Measurements from ENCODE around the gene MEGF6. TPM values are rescaled to one million over a fixed set of nuclear protein-coding genes. Genes with fewer than 3 reads are reported as not detected.

Gene MEGF6
- total and polyA plus RNA-seq, 2 donors (not counting 1 experiment from before 2014, with no cell fraction given), result 43.2 to 77.3 TPM

DNA sequence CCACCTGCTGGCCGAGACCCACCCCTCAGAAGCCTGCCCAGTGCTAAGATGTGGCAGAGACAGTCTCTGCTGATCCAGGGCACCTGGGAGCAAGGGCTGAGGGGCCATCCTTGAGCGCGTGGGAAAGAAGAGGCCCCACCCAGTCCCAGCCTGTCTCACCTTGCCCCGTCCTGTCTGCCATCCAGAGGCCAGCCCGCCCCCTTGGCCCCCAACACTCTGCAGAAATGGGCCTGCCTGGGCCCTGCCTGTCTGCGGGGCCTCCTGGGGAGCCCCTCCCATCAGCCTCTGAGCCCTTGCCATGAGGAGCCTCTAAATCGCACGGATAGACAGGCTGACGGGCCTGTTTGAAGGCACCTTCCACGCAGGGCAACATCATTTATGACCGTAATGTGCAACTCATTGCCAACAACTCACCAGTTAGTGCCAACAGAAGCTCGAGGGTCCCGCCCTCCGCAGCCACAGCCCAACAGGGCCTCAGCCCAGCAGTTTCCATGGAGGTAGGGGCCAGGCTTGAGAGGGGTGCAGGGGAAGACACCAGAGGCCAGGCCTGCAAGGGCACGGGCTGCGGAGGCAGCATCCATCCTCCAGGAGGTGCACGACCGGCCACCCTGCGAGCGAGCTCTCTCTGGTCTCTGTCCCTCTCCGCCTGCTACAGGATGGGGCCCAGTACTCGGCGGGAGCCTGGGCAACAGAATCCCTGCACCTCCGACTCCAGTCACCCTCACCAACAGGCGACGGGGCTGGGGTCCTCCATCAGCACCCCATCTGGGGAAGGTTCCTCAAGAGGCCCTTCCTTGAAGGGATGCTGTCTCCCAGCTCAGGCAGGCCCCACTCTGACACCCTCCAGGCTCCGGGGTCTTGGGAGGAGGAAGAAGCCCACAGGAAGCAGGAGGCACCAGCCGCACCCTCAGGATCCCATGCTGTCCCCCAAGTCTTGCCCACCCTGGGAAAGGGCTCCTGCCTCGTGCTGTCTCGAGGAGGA, 78.0 kb downstream of the MEGF6 start:
- Histone ChIP-seq H3K9me3 (ENCODE audit: control extremely low read depth in 1 of 3, control insufficient read depth in 2 of 3, insufficient read depth in 1 of 3, low read length in 2 of 3) (no peaks in the 10 kb centered on the region), H3K4me2 (replicated peaks; ENCODE audit: low read depth, low read length, poor library complexity, severe bottlenecking) (no peak overlapping the region), H3K4me1 (ENCODE audit: control insufficient read depth in 2 of 2, insufficient read depth in 2 of 2, low read length in 2 of 2) (peaks cover 9 to 20% of the 10 kb centered on the region in 2 donors), H3K36me3 (replicated peaks in 1 of 2; ENCODE audit: control extremely low read depth in 1 of 2, control insufficient read depth in 1 of 2, extremely low read depth in 1 of 2, insufficient read depth in 2 of 2, low read length in 1 of 2) (no peaks in the 10 kb centered on the region), H3K4me3 (ENCODE audit: control extremely low read depth in 1 of 5, extremely low read depth in 1 of 5, insufficient read depth in 1 of 5, low read depth in 2 of 5, low read length in 4 of 5) (no peak overlapping the region), H2AFZ (ENCODE audit: insufficient read depth, low read depth, low read length, poor library complexity, severe bottlenecking) (no peak overlapping the region), H3K27me3 (replicated peaks in 1 of 4; ENCODE audit: control extremely low read depth in 1 of 4, control insufficient read depth in 3 of 4, insufficient read depth in 4 of 4, low read length in 3 of 4) (no peaks in the 10 kb centered on the region), H3K9ac (ENCODE audit: low read length) (no peak overlapping the region), H3K27ac (ENCODE audit: low read length in 2 of 2) (no peak overlapping the region), H4K20me1 (ENCODE audit: control insufficient read depth, insufficient read depth, low read length, poor library complexity, severe bottlenecking) (no peaks in the 10 kb centered on the region), H3K79me2 (ENCODE audit: control insufficient read depth, insufficient read depth, low read length) (peaks cover 11% of the 10 kb centered on the region)
- intact Hi-C loops (cut with micrococcal nuclease), result no loop called here
- H3K27ac Mint-ChIP-seq, result no peak overlapping the region
- ChIA-PET POLR2A (no interaction called here), CTCF (interaction anchor here (0.9 kb wide), 1 partner anchor 86 kb away, joined by 3 read pairs; no protein-coding TSS in a partner anchor)
- no peaks in the 10 kb centered on the region for H3K27me3 Mint-ChIP-seq
- 90% methylated on average over 27 of the region's 30 CpGs for WGBS (ENCODE audit: insufficient coverage)
- DNase-seq (no peak), ATAC-seq (ENCODE audit: low read depth) (no peak)
- H3K9me3 Mint-ChIP-seq (ENCODE audit: insufficient read depth), result no peaks in the 10 kb centered on the region
- TF ChIP-seq EZH2 (IDR thresholded peaks at IDR 0.05; ENCODE audit: borderline replicate concordance, insufficient read depth, low read depth, low read length, poor library complexity, severe bottlenecking), result no peak
- peaks cover 18% of the 10 kb centered on the region for H3K4me1 Mint-ChIP-seq
- H3K4me3 Mint-ChIP-seq, result peak overlapping the region; percentile 26

DNA sequence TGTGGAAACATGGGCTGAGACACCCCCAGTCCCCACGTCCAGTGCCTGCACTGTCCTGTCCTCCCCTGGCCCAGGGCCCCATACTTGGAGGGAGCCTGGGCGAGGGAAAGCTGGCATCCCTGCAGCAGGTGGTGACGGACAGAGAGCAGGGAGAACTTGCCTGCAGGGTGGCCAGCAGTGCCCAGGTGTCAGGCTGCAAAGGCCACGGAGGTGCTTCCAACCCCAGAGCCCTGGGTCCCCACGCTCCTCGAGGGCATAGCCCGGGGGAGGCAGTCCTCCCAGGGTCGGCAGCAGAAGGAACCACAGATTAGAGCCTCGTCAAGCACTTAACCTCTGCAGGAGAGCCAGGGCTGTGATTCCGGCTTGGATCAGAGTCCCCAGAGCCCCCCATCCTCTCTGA, 79.4 kb downstream of the MEGF6 start:
- Histone ChIP-seq H3K27ac (ENCODE audit: low read length in 2 of 2) (no peak overlapping the region), H3K4me1 (ENCODE audit: control insufficient read depth in 2 of 2, insufficient read depth in 2 of 2, low read length in 2 of 2) (peaks cover 9 to 14% of the 10 kb centered on the region in 2 donors), H3K4me3 (ENCODE audit: control extremely low read depth in 1 of 5, extremely low read depth in 1 of 5, insufficient read depth in 1 of 5, low read depth in 2 of 5, low read length in 4 of 5) (no peak overlapping the region), H3K27me3 (replicated peaks in 1 of 4; ENCODE audit: control extremely low read depth in 1 of 4, control insufficient read depth in 3 of 4, insufficient read depth in 4 of 4, low read length in 3 of 4) (no peaks in the 10 kb centered on the region), H3K9me3 (ENCODE audit: control extremely low read depth in 1 of 3, control insufficient read depth in 2 of 3, insufficient read depth in 1 of 3, low read length in 2 of 3) (no peaks in the 10 kb centered on the region), H3K9ac (ENCODE audit: low read length) (no peak overlapping the region), H3K4me2 (replicated peaks; ENCODE audit: low read depth, low read length, poor library complexity, severe bottlenecking) (no peak overlapping the region), H4K20me1 (ENCODE audit: control insufficient read depth, insufficient read depth, low read length, poor library complexity, severe bottlenecking) (peaks cover 6% of the 10 kb centered on the region), H2AFZ (ENCODE audit: insufficient read depth, low read depth, low read length, poor library complexity, severe bottlenecking) (no peak overlapping the region), H3K36me3 (replicated peaks in 1 of 2; ENCODE audit: control extremely low read depth in 1 of 2, control insufficient read depth in 1 of 2, extremely low read depth in 1 of 2, insufficient read depth in 2 of 2, low read length in 1 of 2) (no peaks in the 10 kb centered on the region), H3K79me2 (ENCODE audit: control insufficient read depth, insufficient read depth, low read length) (peaks cover 19% of the 10 kb centered on the region)
- ATAC-seq (ENCODE audit: low read depth), result no peak
- ChIA-PET CTCF (interaction anchor here (0.9 to 2.9 kb wide), 2 partner anchors 87 to 89 kb away, joined by 3 to 17 read pairs; no protein-coding TSS in a partner anchor), POLR2A (no interaction called here)
- peak overlapping the region; percentile 71 for H3K27ac Mint-ChIP-seq
- H3K27me3 Mint-ChIP-seq, result no peaks in the 10 kb centered on the region
- no peaks in the 10 kb centered on the region for H3K9me3 Mint-ChIP-seq (ENCODE audit: insufficient read depth)
- TF ChIP-seq EZH2 (IDR thresholded peaks at IDR 0.05; ENCODE audit: borderline replicate concordance, insufficient read depth, low read depth, low read length, poor library complexity, severe bottlenecking), result no peak
- TF ChIP-seq, protein P1, sequence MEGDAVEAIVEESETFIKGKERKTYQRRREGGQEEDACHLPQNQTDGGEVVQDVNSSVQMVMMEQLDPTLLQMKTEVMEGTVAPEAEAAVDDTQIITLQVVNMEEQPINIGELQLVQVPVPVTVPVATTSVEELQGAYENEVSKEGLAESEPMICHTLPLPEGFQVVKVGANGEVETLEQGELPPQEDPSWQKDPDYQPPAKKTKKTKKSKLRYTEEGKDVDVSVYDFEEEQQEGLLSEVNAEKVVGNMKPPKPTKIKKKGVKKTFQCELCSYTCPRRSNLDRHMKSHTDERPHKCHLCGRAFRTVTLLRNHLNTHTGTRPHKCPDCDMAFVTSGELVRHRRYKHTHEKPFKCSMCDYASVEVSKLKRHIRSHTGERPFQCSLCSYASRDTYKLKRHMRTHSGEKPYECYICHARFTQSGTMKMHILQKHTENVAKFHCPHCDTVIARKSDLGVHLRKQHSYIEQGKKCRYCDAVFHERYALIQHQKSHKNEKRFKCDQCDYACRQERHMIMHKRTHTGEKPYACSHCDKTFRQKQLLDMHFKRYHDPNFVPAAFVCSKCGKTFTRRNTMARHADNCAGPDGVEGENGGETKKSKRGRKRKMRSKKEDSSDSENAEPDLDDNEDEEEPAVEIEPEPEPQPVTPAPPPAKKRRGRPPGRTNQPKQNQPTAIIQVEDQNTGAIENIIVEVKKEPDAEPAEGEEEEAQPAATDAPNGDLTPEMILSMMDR (IDR thresholded peaks at IDR 0.05), result no peak
- intact Hi-C loops (cut with micrococcal nuclease), result loop anchor here (1.0 to 2.0 kb wide), 4 partner anchors 41 to 241 kb away; partner anchors contain the start of gene SMIM1
- WGBS (ENCODE audit: insufficient coverage), result 85% methylated on average over 10 of the region's 10 CpGs
- peaks cover 17% of the 10 kb centered on the region for H3K4me1 Mint-ChIP-seq
- peak; percentile 31 for DNase-seq
- H3K4me3 Mint-ChIP-seq, result peak overlapping the region; percentile 86
